HG03432 (cell line): ENCODE measurements around the gene PRDM16.

Experiments
- ATAC-seq: cut with Tn5 transposase; IDR thresholded peaks from one replicate; pipeline ENCODE4 v1.9.1; 2021; ENCODE audit warnings: mild to moderate bottlenecking, moderate library complexity; ENCODE audit not compliant: unreplicated experiment

The PRDM16 gene

DNA sequence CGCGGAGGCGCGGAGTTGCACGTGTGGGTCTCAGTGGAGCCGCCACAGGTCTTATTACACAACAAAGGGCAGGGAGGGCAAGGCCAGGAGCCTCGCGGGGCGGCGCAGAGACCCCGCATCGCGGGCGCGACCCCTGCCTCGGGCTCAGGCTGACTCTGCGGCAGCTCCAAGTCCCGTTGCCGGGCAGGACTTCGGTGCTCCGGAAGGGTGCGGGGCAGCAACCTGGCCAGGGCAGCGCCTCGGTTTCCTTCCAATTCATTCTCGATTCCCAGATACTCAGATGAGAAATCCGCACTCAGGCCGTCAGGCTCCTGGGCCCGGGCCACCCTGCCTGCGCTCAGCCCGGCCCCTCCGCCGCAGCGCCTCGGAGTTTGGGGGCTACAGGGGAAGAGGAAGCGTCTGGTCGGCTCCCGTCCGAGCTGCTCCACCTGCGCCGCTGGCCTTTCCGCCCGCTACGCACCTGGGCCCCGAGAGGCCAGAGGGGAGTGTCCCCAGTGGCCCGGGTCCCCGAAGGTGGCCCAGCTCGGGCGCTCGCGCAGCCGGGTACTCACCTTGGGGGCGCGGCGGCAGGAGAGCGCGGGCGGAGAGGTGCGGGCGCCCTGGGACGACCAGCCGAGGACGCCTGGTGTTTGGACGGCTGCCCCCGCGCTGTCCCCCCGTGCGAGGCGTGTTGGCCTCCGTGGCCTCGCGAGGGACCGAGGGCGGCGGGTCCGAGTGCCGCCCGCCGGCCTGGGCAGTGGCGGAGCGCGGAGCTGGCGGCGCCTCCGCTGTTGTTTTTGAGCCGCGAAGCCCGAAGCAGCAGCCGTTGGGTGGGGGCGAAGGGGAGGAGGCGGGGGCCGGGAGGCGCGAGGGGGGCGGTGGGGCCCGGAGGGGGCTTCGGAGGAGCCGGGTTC lies 1.1 kb upstream of the PRDM16 start:
- no peak for ATAC-seq

DNA sequence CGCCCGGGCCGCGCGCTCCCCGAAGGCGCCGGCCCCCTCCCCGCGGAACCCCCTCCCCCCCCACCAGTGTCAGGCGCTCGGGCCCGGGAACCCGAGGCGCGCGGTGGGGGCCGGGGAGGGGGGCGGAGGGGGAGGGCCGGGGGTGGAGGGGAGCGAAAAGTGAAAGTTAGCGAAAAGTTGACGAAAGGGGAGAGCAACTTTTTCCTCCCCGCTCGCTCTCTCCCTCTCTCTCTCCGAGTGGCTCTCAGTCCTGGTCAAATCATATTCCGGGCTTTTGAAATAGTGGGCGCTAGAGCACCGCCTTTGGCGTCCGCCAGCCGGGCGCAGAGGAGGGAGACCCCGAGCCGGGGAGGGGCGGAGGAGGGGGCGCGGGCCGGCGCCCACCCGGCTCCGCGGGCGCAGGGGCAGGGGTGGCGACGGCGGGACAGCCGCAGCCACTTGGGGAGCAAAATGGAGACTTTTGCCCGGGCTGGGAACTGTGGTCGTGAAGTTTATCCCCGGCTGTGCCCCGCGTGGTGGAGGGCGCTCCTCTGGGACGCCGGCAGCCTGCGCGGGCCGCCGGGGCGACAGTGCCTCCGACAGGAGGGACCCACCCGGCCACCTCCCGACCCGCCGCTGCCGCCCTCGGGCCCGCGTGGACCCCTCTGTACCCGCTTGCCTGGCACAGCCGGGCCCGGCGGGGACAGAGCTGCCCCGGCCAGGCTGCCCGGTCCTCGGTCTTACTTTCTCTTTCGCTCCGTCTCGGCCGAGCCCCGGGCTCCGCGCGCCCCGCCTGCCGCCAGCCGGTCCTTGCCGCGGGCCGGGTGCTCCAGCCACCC lies 697 bp downstream of the PRDM16 start:
- ATAC-seq: no peak

GRCh38 chr1:3070309-3070643 lies 1.3 kb downstream of the PRDM16 start:
- no peak for ATAC-seq

GRCh38 chr1:3070644-3071564 lies 1.9 kb downstream of the PRDM16 start:
- ATAC-seq: no peak

DNA sequence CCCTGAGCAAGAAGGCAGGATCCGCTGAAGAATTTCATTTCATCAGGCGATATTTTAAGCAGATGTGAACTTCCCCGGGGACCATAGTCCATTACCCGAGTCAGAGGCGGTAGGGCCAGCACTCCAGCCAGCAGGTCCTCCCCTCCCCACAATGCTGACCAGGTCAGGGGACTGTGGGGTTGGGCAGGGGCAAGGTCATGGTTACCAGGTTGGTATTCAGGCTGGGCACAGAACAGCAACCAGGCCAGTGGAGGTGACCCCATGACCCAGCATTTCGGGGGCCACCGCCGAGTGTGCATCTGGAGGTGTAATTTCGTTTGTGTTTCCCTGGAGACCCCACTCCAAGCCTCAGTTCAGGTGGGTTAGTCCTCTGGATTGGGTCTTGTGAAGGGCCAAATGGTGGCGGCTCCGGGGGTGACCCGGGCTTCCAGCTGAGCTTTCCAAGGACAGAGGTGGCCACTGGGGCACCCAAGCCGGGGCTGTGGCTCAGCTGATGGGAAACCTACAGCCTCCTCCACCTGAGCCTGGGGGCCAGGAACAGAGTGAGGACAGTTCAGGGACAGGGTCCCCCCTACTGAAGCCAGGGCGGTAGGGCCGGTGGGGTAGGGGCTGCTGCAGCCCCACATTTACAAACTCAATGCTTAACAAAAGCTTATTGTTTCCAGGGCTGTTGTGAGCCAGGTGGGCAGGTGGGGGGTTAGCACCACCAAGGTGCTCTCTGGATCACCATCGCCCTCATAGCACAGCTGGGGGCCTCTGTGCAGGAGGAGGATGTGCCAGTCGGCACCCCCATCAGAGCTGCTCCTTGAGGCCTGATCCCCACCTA lies 2.8 kb downstream of the PRDM16 start:
- no peak for ATAC-seq

GRCh38 chr1:3072391-3073185 lies 3.6 kb downstream of the PRDM16 start:
- no peak for ATAC-seq

DNA sequence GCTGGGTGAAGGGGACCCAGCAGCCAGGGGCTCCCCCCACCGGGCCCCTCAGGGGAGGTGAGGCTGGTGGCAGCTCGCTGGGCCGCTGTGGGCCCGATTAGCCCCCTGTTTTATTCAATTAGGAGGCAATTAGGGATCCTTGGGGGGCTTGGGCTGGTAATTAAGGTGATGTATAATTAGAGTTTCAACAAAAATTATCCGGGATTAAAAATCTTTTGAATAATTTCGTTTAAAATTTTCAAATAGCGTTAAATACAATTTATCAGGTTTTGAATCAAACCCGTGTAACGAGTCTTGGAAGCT lies 4.1 kb downstream of the PRDM16 start:
- ATAC-seq: no peak

- no peak for ATAC-seq
Measured at GRCh38 chr1:3073489-3074296, 4.7 kb downstream of the PRDM16 start.

- ATAC-seq: no peak
Measured at GRCh38 chr1:3074297-3074741, 5.3 kb downstream of the PRDM16 start.

DNA sequence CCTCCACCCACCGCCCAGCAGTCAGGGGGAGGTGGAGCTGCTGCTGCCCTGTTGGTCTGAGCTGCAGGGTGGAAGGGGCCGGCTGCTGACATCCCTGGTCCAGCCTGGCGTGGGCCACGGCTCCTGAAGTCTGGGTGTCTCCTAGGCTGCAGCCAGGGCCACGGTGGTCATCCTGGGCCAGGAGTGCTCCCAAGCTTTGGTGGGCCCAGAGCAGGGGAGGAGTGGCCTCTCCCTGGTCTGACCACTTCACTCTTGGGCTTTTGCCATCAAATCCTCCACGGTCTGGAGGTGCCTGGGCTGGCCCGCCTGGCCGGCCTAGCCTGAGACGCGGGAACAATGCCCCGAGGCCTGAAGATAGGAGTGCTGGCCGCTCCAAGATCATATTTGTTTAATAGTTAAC lies 5.8 kb downstream of the PRDM16 start:
- no peak for ATAC-seq

- no peak for ATAC-seq
Measured at GRCh38 chr1:3075666-3076362, 6.8 kb downstream of the PRDM16 start.

DNA sequence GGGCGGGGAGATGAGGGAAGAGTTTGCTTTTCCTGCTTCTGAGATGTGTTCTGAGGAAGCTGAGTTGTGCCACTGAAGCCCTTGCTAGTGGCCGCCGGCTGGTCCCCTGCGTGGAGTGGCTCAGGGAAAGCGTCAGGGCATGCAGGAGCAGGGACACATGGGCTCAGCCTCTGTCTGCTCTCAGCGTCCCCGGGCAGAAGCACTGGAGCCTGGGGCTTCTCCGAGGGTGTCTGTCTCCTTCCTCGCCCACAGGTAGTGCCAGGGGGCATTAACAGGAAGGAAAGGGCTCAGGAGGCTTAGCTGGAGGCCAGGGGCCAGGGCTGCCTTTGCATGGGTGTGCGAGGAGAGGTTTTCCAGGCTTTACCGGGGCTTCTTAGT lies 7.3 kb downstream of the PRDM16 start:
- no peak for ATAC-seq

GRCh38 chr1:3077081-3077480 lies 8.1 kb downstream of the PRDM16 start:
- no peak for ATAC-seq

GRCh38 chr1:3077561-3077960 lies 8.6 kb downstream of the PRDM16 start:
- no peak for ATAC-seq

DNA sequence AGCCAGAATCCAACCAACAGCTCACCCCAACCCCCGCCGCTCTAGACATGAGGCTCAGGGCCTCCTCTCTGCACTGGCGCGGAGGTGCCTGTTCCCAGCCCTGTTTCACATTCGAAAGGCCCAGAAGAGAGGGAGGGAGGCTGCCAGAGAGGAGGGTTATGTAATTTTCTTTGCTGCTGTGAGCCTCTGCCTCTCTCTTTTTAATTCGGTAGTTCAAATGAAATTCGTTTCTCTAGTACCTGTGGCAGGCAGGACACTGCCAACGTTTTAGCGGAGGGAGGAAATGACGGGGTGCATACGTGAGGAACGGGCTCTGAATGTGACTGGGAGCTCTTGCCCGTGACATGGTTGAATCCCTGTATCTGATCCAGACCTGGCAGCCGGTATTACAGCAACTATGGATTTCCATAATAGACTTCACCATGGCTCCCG lies 9.4 kb downstream of the PRDM16 start:
- no peak for ATAC-seq

- ATAC-seq: no peak
Measured at GRCh38 chr1:3078871-3079270, 9.9 kb downstream of the PRDM16 start.

GRCh38 chr1:3079381-3080052 lies 10.5 kb downstream of the PRDM16 start:
- ATAC-seq: no peak
